K562 (cell line): ENCODE results near the gene MVP. TPM values are rescaled to one million over a fixed set of nuclear protein-coding genes. Genes with fewer than 3 reads are reported as not detected.
"Not testable (repeated sequence)": the region's sequence is repeated elsewhere in the genome, so short reads cannot be mapped to it uniquely, and the experiment has no call there.

Experiments used
- BACH1 ChIP-seq: fragments of 200-800 bp; sonication (Bioruptor generic); IDR thresholded peaks from 2 replicates; pipeline ENCODE4 v1.6.1; 2016; ENCODE audit warnings: missing genetic modification characterization, missing compliant biosample characterization
- ELF4 ChIP-seq: fragments of 450-650 bp; formaldehyde crosslinking; IDR thresholded peaks from 2 replicates; pipeline ENCODE4 v1.4.0; 2022; ENCODE audit warnings: missing genetic modification characterization
- HDAC2 ChIP-seq: fragments of 450-650 bp; IDR thresholded peaks from 2 replicates; pipeline ENCODE4 v1.6.1; 2016; ENCODE audit warnings: mild to moderate bottlenecking
- HOMEZ ChIP-seq: fragments of 250-450 bp; sonication (Bioruptor Pico); IDR thresholded peaks from 2 replicates; pipeline ENCODE4 v1.4.0; 2020; ENCODE audit warnings: mild to moderate bottlenecking, moderate library complexity
- HSF4 ChIP-seq: fragments of 250-450 bp; sonication (Bioruptor Pico); IDR thresholded peaks from 2 replicates; pipeline ENCODE4 v2.1.2; 2022; ENCODE audit warnings: mild to moderate bottlenecking, moderate library complexity, borderline replicate concordance
- KLF13 ChIP-seq: fragments of 450-650 bp; IDR thresholded peaks from 2 replicates; pipeline ENCODE4 v1.6.1; 2016; ENCODE audit warnings: missing genetic modification characterization, low read depth, mild to moderate bottlenecking, missing compliant biosample characterization, moderate library complexity, borderline replicate concordance
- NR2C1 ChIP-seq, 2 experiments: fragments of 450-650 bp; IDR thresholded peaks; 2 replicates each; pipeline ENCODE4 v1.6.1; 2017; ENCODE audit warnings: mild to moderate bottlenecking in 2 of 2, antibody characterized with exemption in 1 of 2, inconsistent platforms in 1 of 2, missing compliant biosample characterization in 1 of 2, missing genetic modification characterization in 1 of 2
- STAT5B ChIP-seq: fragments of 250-450 bp; sonication (Bioruptor Pico); IDR thresholded peaks from 2 replicates; pipeline ENCODE4 v1.8.0; 2021; ENCODE audit warnings: mild to moderate bottlenecking, inconsistent platforms
- TRIM24 ChIP-seq, 2 experiments: fragments of 450-650 bp; IDR thresholded peaks; 2 replicates each; pipeline ENCODE4 v1.6.1; 2016
- TSHZ1 ChIP-seq: fragments of 250-450 bp; sonication (Bioruptor Pico); IDR thresholded peaks from 2 replicates; pipeline ENCODE4 v1.4.0; 2020; ENCODE audit warnings: mild to moderate bottlenecking, moderate library complexity
- ZBTB11 ChIP-seq, 3 experiments: fragments of 200-800 bp in 1 of 3; fragments of 250-450 bp in 1 of 3; fragments of 450-650 bp in 1 of 3; sonication (Bioruptor Pico) in 1 of 3; sonication (Bioruptor generic) in 1 of 3; formaldehyde crosslinking in 1 of 3; IDR thresholded peaks; 2 replicates each; pipeline versions ENCODE4 v1.6.1 to v1.8.0; 2016 to 2022; ENCODE audit warnings: mild to moderate bottlenecking in 2 of 3, missing genetic modification characterization in 2 of 3, missing compliant biosample characterization in 1 of 3, moderate library complexity in 1 of 3
- ZNF384 ChIP-seq: IDR thresholded peaks from 2 replicates; pipeline ENCODE4 v1.6.1; 2012; ENCODE audit warnings: low read depth, low read length, improper control_type of control experiment
- ZNF449 ChIP-seq: fragments of 250-450 bp; sonication (Bioruptor Pico); IDR thresholded peaks from 2 replicates; pipeline ENCODE4 v1.8.0; 2022; ENCODE audit warnings: moderate library complexity, mild to moderate bottlenecking, inconsistent platforms
- ZNF589 ChIP-seq: fragments of 200-800 bp; sonication (Bioruptor generic); IDR thresholded peaks from 2 replicates; pipeline ENCODE4 v1.6.1; 2016; ENCODE audit warnings: low read depth, missing genetic modification characterization, missing compliant biosample characterization
- ZSCAN32 ChIP-seq: fragments of 450-650 bp; formaldehyde crosslinking; IDR thresholded peaks from 2 replicates; pipeline ENCODE4 v1.4.0; 2020; ENCODE audit warnings: mild to moderate bottlenecking, moderate library complexity
- polyA plus RNA-seq, 8 experiments: library from polyadenylated mRNA; depleted of rRNA in 4 of 8; stranded (reverse) in 5 of 8; unstranded in 3 of 8; fragments of >200 nt; fragmentation: Nextera tagmentation in 2 of 8; fragmentation: Illumina TruSeq in 1 of 8; extraction: Ambion mirVana in 2 of 8; extraction: Trizol in 1 of 8; gene quantifications; 2 replicates each; pipeline versions ENCODE4 v1.2.1 to v1.2.3, GENCODE V29; 2011 to 2014; ENCODE audit warnings: inconsistent platforms in 1 of 8, missing spikeins in 1 of 8
- total RNA-seq, 7 experiments: library from RNA; depleted of rRNA in 6 of 7; stranded (reverse); fragments of >200 nt in 6 of 7; fragmentation: Illumina TruSeq in 2 of 7; extraction: Trizol in 2 of 7; gene quantifications; 2 replicates each; pipeline versions ENCODE4 v1.2.1 to v1.2.3, GENCODE V29; 2011 to 2021; ENCODE audit warnings: low replicate concordance in 1 of 7

Gene MVP
- total and polyA plus RNA-seq, 9 of the 15 experiments (the other 6 are each of a cell fraction or from before 2014, with no cell fraction given) = 0.39 to 1.9 (median 0.76) TPM; not detected in 2

- TF ChIP-seq KLF13 (tag) (0 out of 2 replicates have a peak, but pooled peaks have one; percentile 46), HOMEZ (CRISPR knock-in tag) (peak; percentile 81; the same call in 1 of the 2 replicates), NR2C1 (tag; IDR thresholded peaks at IDR 0.05) (peak; percentile 83), TSHZ1 (CRISPR knock-in tag) (peak; percentile 85), BACH1 (tag) (peak; percentile 86), ZNF449 (peak; percentile 97), TRIM24 (IDR thresholded peaks at IDR 0.05) (0 out of 4 replicates have a peak, but pooled peaks of 1 of the 2 experiments have one; percentile 6), ZNF384 (peak; percentile 47; the same call in 1 of the 2 replicates), ZNF589 (CRISPR knock-in tag) (peak; percentile 92), ELF4 (CRISPR knock-in tag) (0 out of 2 replicates have a peak, but pooled peaks have one; percentile 32), STAT5B (0 out of 2 replicates have a peak, but pooled peaks have one; percentile 43), ZBTB11 (CRISPR knock-in tag; IDR thresholded peaks at IDR 0.05) (peak in 1 of 3 experiments; percentile 83; a peak in 2 of 6 replicates), HDAC2 (peak; percentile 88), HSF4 (CRISPR knock-in tag) (peak; percentile 60; the same call in 1 of the 2 replicates), ZSCAN32 (0 out of 2 replicates have a peak, but pooled peaks have one; percentile 53)
- TF ChIP-seq NR2C1 (IDR thresholded peaks at IDR 0.05) = not testable (repeated sequence)
Observed at GRCh38 chr16:29783094-29783953, 36.9 kb upstream of the MVP start (continued).
